ENCODE results near the gene APBB2. TPM values are rescaled to one million over a fixed set of nuclear protein-coding genes. Genes with fewer than 3 reads are reported as not detected.

Gene APBB2
- total and polyA plus RNA-seq, 2 of the 4 experiments (the other 2 are of a cell fraction), result 47.9 to 75.5 TPM

- Histone ChIP-seq H2BK120ac (ENCODE audit: low read depth, low read length) (no peak overlapping the region), H3K23ac (ENCODE audit: low read depth, low read length) (no peak overlapping the region), H3K4me3 (ENCODE audit: insufficient read depth, low read depth, low read length) (no peak overlapping the region), H4K20me1 (ENCODE audit: insufficient read depth, low read length) (no peaks in the 10 kb centered on the region), H2AK9ac (replicated peaks; ENCODE audit: low read depth, low read length, poor library complexity) (no peak overlapping the region), H2BK20ac (ENCODE audit: low read depth, low read length) (no peak overlapping the region), H3K4me1 (ENCODE audit: control insufficient read depth, insufficient read depth, low read length) (peaks cover 12% of the 10 kb centered on the region), H2BK15ac (ENCODE audit: low read depth, low read length) (no peak overlapping the region), H3K9me3 (ENCODE audit: control insufficient read depth, insufficient read depth, low read length) (no peaks in the 10 kb centered on the region), H4K5ac (ENCODE audit: low read depth, low read length) (no peak overlapping the region), H3K9me1 (ENCODE audit: insufficient read depth, low read length) (peaks cover 4% of the 10 kb centered on the region; the same call in 1 of the 2 replicates), H3K4ac (ENCODE audit: low read depth, low read length) (no peak overlapping the region), H4K8ac (ENCODE audit: low read depth in 2 of 2, low read length in 2 of 2) (no peak overlapping the region), H2AFZ (replicated peaks; ENCODE audit: low read length, poor library complexity) (no peak overlapping the region), H2BK5ac (ENCODE audit: low read depth, low read length, poor library complexity, severe bottlenecking) (no peak overlapping the region), H3K9ac (ENCODE audit: low read depth, low read length) (no peak overlapping the region), H4K91ac (ENCODE audit: insufficient read depth, low read depth, low read length) (no peak overlapping the region), H3K18ac (ENCODE audit: low read depth, low read length) (no peak overlapping the region), H3K4me2 (ENCODE audit: low read depth, low read length) (no peak overlapping the region), H3K14ac (replicated peaks; ENCODE audit: low read depth, low read length) (peak overlapping the region; percentile 12; the same call in 1 of the 2 replicates), H3K27me3 (ENCODE audit: control insufficient read depth, insufficient read depth, low read length) (no peaks in the 10 kb centered on the region), H3K79me1 (ENCODE audit: low read depth in 1 of 2, low read length in 2 of 2) (peaks cover 4 to 25% of the 10 kb centered on the region in 2 experiments; a peak in 3 of 4 replicates), H2AK5ac (ENCODE audit: low read depth, low read length) (no peak overlapping the region), H3K36me3 (ENCODE audit: control insufficient read depth, insufficient read depth, low read length) (no peaks in the 10 kb centered on the region), H3K27ac (ENCODE audit: insufficient read depth, low read length) (no peak overlapping the region), H3K56ac (ENCODE audit: extremely low read depth, insufficient read depth, low read length) (no peak overlapping the region)
- WGBS, 2 experiments (ENCODE audit: extremely low coverage in 2 of 2, insufficient read length in 1 of 2), result no CpG with 5 or more reads among the region's 1 CpG
- BruUV-seq (replicated peaks), result no TSS peak
- POLR2A ChIA-PET (ENCODE audit: unreplicated experiment), result interaction anchor here (0.6 kb wide), 1 partner anchor 253 kb away, joined by 4 read pairs; the partner anchor contains the start of gene APBB2
- in situ Hi-C loops (cut with MboI; ENCODE audit: low sequenced_read_pairs) (no loop called here), dilution Hi-C loops (cut with HindIII; ENCODE audit: low sequenced_read_pairs, unreplicated experiment) (no loop called here), intact Hi-C loops (cut with micrococcal nuclease) (no loop called here)
- CTCF ChIA-PET, result no interaction called here
- TF ChIP-seq SMC3 (IDR thresholded peaks at IDR 0.05; ENCODE audit: low read depth, low read length) (no peak), ELK1 (IDR thresholded peaks at IDR 0.05; ENCODE audit: borderline replicate concordance, low read depth, low read length) (no peak), FOS (IDR thresholded peaks at IDR 0.05; ENCODE audit: low read depth, low read length) (no peak), CEBPB (IDR thresholded peaks at IDR 0.05; ENCODE audit: low read depth, low read length) (no peak), POLR2A (IDR thresholded peaks at IDR 0.05; ENCODE audit: low read depth, low read length) (no peak), CHD1 (IDR thresholded peaks at IDR 0.05; ENCODE audit: low read depth, low read length) (no peak), RAD21 (IDR thresholded peaks at IDR 0.05; ENCODE audit: low read length) (no peak), RFX5 (IDR thresholded peaks at IDR 0.05; ENCODE audit: low read depth, low read length) (no peak), BHLHE40 (IDR thresholded peaks at IDR 0.05; ENCODE audit: low read depth, low read length) (no peak), RCOR1 (IDR thresholded peaks at IDR 0.05; ENCODE audit: insufficient replicate concordance, low read length) (no peak), CTCF (conservative IDR thresholded peaks at IDR 0.05; ENCODE audit: low read depth, low read length) (no peak), NFE2L2 (IDR thresholded peaks at IDR 0.05; ENCODE audit: low read depth, low read length) (no peak), USF2 (IDR thresholded peaks at IDR 0.05; ENCODE audit: low read depth, low read length) (no peak), MAFK (IDR thresholded peaks at IDR 0.05; ENCODE audit: low read depth, low read length) (no peak), MAZ (IDR thresholded peaks at IDR 0.05; ENCODE audit: borderline replicate concordance, low read depth, low read length) (no peak), MXI1 (IDR thresholded peaks at IDR 0.05; ENCODE audit: borderline replicate concordance, low read depth, low read length) (no peak)
- DNase-seq (peak; percentile 20), ATAC-seq (ENCODE audit: low read depth) (no peak)
These were observed 253.4 kb downstream of the APBB2 start for GRCh38 chr4:40960941-40961340.

All from IMR-90 (cell line).